HG03571 (cell line): ENCODE results near the gene NFASC.

Source experiments
- ATAC-seq: cut with Tn5 transposase; IDR thresholded peaks from one replicate; pipeline ENCODE4 v1.9.1; 2021; ENCODE audit not compliant: unreplicated experiment

Gene NFASC

GRCh38 chr1:204979306-204979705 is 108.6 kb downstream of the NFASC start:
- no peak for ATAC-seq

- ATAC-seq, result no peak
Measured at GRCh38 chr1:204979891-204980649, 109.4 kb downstream of the NFASC start.

GRCh38 chr1:204980840-204981405 is 110.3 kb downstream of the NFASC start:
- no peak for ATAC-seq

GRCh38 chr1:204983136-204983535 is 112.5 kb downstream of the NFASC start:
- ATAC-seq, result no peak

- ATAC-seq, result no peak
Measured at GRCh38 chr1:204983881-204984280, 113.2 kb downstream of the NFASC start.

- ATAC-seq, result no peak
Measured at GRCh38 chr1:204984499-204984898, 113.8 kb downstream of the NFASC start.

GRCh38 chr1:204986181-204986580 is 115.5 kb downstream of the NFASC start:
- no peak for ATAC-seq

GRCh38 chr1:204987689-204988088 is 117.0 kb downstream of the NFASC start:
- no peak for ATAC-seq

GRCh38 chr1:204988196-204988595 is 117.5 kb downstream of the NFASC start:
- ATAC-seq, result no peak

- ATAC-seq, result no peak
Measured at GRCh38 chr1:204989266-204990058, 118.8 kb downstream of the NFASC start.

GRCh38 chr1:204990059-204990664 is 119.5 kb downstream of the NFASC start:
- ATAC-seq, result no peak

- no peak for ATAC-seq
Measured at GRCh38 chr1:204990721-204991341, 120.2 kb downstream of the NFASC start.

- ATAC-seq, result no peak
Measured at GRCh38 chr1:204991342-204991844, 120.7 kb downstream of the NFASC start.

- no peak for ATAC-seq
Measured at GRCh38 chr1:204992201-204992997, 121.7 kb downstream of the NFASC start.

GRCh38 chr1:204992998-204993314 is 122.3 kb downstream of the NFASC start:
- ATAC-seq, result no peak

GRCh38 chr1:204994086-204994862 is 123.6 kb downstream of the NFASC start:
- ATAC-seq, result no peak

- no peak for ATAC-seq
Measured at GRCh38 chr1:204996981-204997380, 126.3 kb downstream of the NFASC start.

- ATAC-seq, result no peak
Measured at GRCh38 chr1:204997591-204998355, 127.1 kb downstream of the NFASC start.

- no peak for ATAC-seq
Measured at GRCh38 chr1:205001162-205001561, 130.5 kb downstream of the NFASC start.
